Cerebellar nuclear complex (tissue), 1 donor: ENCODE measurements around the gene CFAP69.
"Not testable (repeated sequence)": the region's sequence is repeated elsewhere in the genome, so short reads cannot be mapped to it uniquely, and the experiment has no call there.

Experiments
- DNase-seq, 2 experiments: peaks; one replicate each; lab custom pipeline; 2025; lab: John Stamatoyannopoulos, UW

The CFAP69 gene

DNA sequence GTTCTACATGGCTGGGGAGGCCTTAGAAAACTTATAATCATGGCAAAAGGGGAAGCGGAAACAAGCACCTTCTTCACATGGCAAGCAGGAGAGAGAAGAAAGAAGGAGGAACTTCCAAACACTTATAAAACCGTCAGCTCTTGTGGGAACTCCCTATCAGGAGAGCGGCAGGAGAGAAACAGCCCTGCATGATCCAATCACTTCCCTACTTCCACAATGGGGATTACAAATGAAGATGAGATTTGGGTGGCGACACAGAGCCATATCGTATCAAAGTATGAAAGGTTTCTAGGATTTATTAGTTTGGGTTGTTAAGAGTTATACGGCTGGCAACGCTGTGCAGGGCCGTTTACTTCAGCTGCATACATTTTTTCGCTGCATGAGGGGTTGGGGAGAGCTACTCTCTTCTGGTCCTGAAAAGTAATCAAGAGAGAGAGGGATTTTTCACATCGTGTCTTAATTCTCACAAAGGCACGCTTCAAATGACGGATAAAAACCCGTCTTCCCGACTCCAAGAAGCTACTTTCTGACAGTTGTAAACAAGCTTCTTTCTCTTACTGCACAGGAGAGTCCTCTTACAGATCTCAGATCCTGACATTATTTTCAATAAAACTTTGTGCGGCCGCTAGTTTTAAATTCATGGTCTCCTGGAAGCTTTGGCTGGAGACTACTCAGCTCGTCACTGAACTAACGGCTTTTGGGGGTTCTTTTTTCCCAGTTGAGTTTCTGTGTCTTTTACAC lies 100.8 kb downstream of the CFAP69 start:
- DNase-seq: no peak

DNA sequence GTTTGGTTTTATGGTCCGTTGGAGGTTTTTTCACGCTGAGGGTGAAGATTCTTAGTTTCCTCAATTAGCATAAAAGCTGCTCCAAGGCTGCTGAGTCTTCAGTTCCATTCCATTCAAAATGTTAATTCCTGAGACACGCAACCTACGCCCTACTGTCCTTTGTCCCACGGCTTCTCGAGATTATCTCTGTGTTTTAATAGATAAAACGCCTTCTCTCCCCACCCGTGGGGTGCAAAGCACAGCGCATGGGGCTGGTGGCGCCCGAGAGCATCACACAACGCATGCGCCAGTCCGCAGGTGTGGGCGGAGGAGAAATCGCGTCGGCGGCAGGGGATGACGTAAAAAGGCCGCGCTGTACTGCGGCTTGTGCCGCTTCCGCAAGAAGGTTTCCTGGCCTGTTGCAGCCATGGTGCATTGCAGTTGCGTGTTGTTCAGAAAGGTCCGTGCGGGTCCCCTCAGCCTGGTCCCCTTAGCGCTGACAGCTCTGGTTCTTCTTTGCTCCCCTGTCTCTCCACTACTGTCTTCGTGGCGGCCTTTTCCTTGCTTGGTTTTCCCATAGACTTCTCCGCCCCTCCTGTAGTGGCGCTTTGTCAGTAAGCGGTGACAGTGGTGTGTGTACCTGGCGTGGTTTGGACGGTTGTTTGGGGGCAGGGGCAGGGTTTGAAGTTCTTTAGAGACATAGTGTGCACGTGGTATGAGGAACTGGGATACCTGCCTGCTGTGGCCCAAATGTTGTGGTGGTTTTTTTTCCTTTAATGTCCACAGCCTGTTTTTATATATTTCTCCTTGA lies 101.6 kb downstream of the CFAP69 start, which contains the start of gene GTPBP10:
GTPBP10 (plus strand) TSS at position 381 of the 790 bp plus-strand sequence; CDS start at position 407, 26 bp downstream.
- peak; percentile 28 to 76 for DNase-seq

DNA sequence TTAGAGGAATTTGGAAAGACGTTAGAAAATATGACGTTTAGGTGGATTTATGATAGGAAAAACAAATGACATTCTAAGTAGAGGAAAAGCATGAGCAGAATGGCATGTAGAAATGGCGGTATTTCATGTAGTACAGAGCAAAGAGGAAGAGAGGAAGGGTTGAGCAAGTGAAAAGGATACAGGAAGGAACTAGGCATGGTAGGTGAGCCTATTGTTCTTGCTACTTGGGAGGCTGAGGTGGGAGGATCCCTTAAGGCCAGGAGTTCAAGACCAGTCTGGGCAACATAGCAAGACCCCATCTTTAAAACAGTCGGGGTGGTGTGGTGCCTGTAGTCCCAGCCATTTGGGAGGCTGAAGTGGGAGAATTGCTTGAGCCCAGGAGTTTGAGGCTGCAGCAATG lies 102.8 kb downstream of the CFAP69 start:
- no peak for DNase-seq

DNA sequence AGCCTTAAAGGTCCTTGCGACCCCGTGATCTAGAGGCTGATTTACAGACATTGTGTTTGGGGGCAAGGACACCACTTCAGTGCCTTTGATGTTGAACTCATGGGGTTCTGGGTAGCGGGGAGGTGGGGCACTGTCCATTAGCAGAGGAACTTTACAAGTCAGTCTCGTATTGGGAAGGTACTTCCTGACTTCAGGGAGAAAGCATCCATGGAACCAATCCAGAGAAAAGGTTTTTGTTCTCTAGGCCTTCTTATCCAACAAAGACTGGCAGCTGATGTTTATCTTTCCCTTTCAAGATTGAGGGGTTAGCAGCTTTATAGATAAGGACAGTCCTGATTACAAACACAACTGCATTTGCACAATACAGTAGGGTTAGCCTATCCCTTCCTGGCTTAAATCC lies 104.3 kb downstream of the CFAP69 start:
- DNase-seq: no peak

DNA sequence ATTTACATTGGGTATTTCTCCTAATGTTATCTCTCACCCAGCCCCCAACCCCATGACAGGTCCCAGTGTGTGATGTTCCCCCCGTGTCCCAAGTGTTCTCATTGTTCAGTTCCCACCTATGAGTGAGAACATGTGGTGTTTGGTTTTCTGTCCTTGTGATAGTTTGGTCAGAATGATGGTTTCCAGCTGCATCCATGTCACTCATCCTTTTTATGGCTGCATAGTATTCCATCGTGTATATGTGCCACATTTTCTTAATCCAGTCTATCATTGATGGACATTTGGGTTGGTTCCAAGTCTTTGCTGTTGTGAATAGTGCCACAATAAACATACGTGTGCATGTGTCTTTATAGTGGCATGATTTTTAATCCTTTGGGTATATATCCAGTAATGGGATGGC lies 105.1 kb downstream of the CFAP69 start:
- DNase-seq: not testable (repeated sequence)

DNA sequence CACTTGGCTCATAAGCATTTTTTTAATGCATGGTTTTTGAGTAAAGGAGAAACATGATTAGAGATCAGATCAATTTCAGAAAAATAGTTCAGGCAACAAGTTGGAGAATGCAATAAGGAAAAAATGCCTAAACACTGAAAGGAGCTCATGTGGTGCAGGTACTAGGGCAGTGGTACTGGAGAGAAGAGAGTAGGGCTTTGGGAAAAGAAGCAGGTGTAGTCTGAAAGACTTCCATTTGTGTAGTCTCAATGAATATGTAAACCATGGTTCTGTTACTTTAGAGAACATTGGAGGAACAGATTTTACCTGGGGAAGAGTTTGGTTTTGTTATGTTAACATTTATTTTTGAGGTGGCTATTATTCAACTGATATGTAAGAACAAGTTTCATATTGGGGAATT lies 107.0 kb downstream of the CFAP69 start:
- DNase-seq: no peak
